Ovary (tissue), 9 donors: ENCODE measurements around the gene GOT1. TPM values are rescaled to one million over a fixed set of nuclear protein-coding genes. Genes with fewer than 3 reads are reported as not detected.

Experiments used
- DNase-seq, 5 donors: peaks; one replicate each; pipeline ENCODE4 v3.0.0-alpha.2; 2019 to 2020
- H3K27ac ChIP-seq, 2 donors: fragments of 200-600 bp; one replicate each; pipeline versions ENCODE4 v1.5.1 to v1.8.0; 2019 to 2022
- H3K27me3 ChIP-seq: fragments of 200-600 bp; one replicate; pipeline ENCODE4 v1.8.0; 2022
- H3K36me3 ChIP-seq: fragments of 200-600 bp; sonication (generic); one replicate; pipeline ENCODE4 v1.5.1; 2019
- H3K4me1 ChIP-seq: one replicate; pipeline ENCODE4 v1.8.1; 2013; ENCODE audit warnings: mild to moderate bottlenecking, moderate library complexity; ENCODE audit not compliant: insufficient read depth
- H3K4me3 ChIP-seq: fragments of 200-600 bp; sonication (generic); one replicate; pipeline ENCODE4 v1.5.1; 2017
- H3K9me3 ChIP-seq, 2 donors: fragments of 200-600 bp in 1 of 2; sonication (generic) in 1 of 2; one replicate each; pipeline versions ENCODE4 v1.5.1 to v1.8.1; 2013 to 2019; ENCODE audit warnings: mild to moderate bottlenecking in 1 of 2, moderate library complexity in 1 of 2
- EP300 ChIP-seq: sonication (generic); formaldehyde crosslinking; IDR thresholded peaks from one replicate; pipeline ENCODE4 v1.6.1; 2017; ENCODE audit warnings: antibody characterized with exemption
- POLR2A ChIP-seq: fragments of 450-650 bp; IDR thresholded peaks from one replicate; pipeline ENCODE4 v1.6.1; 2017; ENCODE audit warnings: antibody characterized with exemption, mild to moderate bottlenecking, moderate library complexity
- WGBS, 3 donors: extraction: QIAGEN DNeasy Blood & Tissue Kit in 1 of 3; methylation state at CpG; one replicate each; pipeline versions ENCODE4 v1.1.5 to v1.1.7; 2013 to 2017; 5-methylcytosine and 5-hydroxymethylcytosine counted together
- intact Hi-C, 4 donors: fragments of 100-400 bp; cut with DNase I; formaldehyde crosslinking; loops; one replicate each; pipeline versions ENCODE4 v1.11.0 to v1.15.1; 2022 to 2023
- polyA plus RNA-seq, 2 donors: library from polyadenylated mRNA; stranded (reverse); fragments of 200-250 nt in 1 of 2; fragments of 350-450 nt in 1 of 2; fragmentation: Illumina TruSeq in 1 of 2; extraction: RNeasy Lipid Tissue Mini Kit (QIAGEN cat#74804) in 1 of 2; gene quantifications; one replicate each; pipeline ENCODE4 v1.2.3, GENCODE V29; 2013 to 2014
- total RNA-seq, 7 donors: library from RNA; depleted of rRNA in 2 of 7; stranded (reverse); fragments of >200 nt in 2 of 7; fragmentation: NEBNext Ultra II Directional in 3 of 7; extraction: Animal tissue kit (Norgen Biotek cat#: 25700) in 3 of 7; gene quantifications; one replicate each; pipeline versions ENCODE4 v1.1.0 to v1.2.4, GENCODE V29; 2016 to 2023
- TF ChIP-seq, protein P1 (sequence below), 3 donors: fragments of 450-650 bp in 2 of 3; fragments of 200-600 bp in 1 of 3; IDR thresholded peaks; one replicate each; pipeline versions ENCODE4 v1.5.1 to v1.8.0; 2016 to 2022; ENCODE audit warnings: antibody characterized with exemption in 3 of 3, mild to moderate bottlenecking in 1 of 3
- donor health status: DM: no; HTN: no; CAD: no; lungs with moderate emphysema.
- donor health status: DM: no; HTN: no; CAD: no.
- donor health status: Bipolar disorder and iron deficiency.
- donor health status: DM: yes; HTN: yes; CAD: no.
- donor health status: DM: no; HTN: no; CAD: no.
- donor health status: DM: yes; HTN: yes; CAD: no.

GOT1 gene
- total and polyA plus RNA-seq, 9 donors = 12.5 to 80.4 (median 18.2) TPM

GRCh38 chr10:99427566-99428190 lies 2.7 kb downstream of the GOT1 start:
- DNase-seq = no peak
- H3K27ac ChIP-seq = no peak overlapping the region
- no peaks in the 10 kb centered on the region for H3K36me3 ChIP-seq
- no peak overlapping the region for H3K4me3 ChIP-seq
- 83 to 86% (median 84%) methylated on average over 4 of the region's 4 CpGs for WGBS, 3 donors
- intact Hi-C loops = loop anchor here in 1 of 4 donors (5.0 kb wide), 1 partner anchor 860 kb away; the partner anchor contains the start of gene BLOC1S2
- H3K9me3 ChIP-seq = no peaks in the 10 kb centered on the region
- no peaks in the 10 kb centered on the region for H3K27me3 ChIP-seq
- H3K4me1 ChIP-seq = peaks cover 7% of the 10 kb centered on the region
- TF ChIP-seq, protein P1, sequence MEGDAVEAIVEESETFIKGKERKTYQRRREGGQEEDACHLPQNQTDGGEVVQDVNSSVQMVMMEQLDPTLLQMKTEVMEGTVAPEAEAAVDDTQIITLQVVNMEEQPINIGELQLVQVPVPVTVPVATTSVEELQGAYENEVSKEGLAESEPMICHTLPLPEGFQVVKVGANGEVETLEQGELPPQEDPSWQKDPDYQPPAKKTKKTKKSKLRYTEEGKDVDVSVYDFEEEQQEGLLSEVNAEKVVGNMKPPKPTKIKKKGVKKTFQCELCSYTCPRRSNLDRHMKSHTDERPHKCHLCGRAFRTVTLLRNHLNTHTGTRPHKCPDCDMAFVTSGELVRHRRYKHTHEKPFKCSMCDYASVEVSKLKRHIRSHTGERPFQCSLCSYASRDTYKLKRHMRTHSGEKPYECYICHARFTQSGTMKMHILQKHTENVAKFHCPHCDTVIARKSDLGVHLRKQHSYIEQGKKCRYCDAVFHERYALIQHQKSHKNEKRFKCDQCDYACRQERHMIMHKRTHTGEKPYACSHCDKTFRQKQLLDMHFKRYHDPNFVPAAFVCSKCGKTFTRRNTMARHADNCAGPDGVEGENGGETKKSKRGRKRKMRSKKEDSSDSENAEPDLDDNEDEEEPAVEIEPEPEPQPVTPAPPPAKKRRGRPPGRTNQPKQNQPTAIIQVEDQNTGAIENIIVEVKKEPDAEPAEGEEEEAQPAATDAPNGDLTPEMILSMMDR (IDR thresholded peaks at IDR 0.05) = no peak
- no peak for TF ChIP-seq EP300
- TF ChIP-seq POLR2A = no peak

DNA sequence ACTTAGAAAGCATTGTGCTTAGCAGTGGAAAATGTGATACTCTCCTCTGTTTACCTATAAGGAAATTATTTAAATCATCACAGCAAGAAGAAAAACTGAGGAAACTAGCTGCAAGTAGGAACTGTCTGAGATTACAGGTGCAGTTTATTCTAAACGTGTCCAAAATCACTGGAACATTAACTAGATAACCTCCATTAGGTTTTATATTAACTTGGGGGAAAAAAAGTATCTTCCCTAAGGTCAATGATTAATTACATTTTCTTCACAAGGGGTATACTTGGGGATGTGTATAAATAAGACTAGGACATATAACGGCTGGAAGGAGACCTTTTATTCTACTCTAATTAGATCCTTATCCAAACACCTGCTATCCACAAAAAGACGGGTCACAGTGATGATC lies 3.7 kb downstream of the GOT1 start:
- Histone ChIP-seq H3K4me3 (no peak overlapping the region), H3K36me3 (no peaks in the 10 kb centered on the region), H3K27me3 (no peaks in the 10 kb centered on the region), H3K27ac (no peak overlapping the region), H3K9me3 (no peaks in the 10 kb centered on the region), H3K4me1 (peaks cover 3% of the 10 kb centered on the region)
- intact Hi-C loops = loop anchor here in 1 of 4 donors (5.0 kb wide), 1 partner anchor 861 kb away; the partner anchor contains the start of gene BLOC1S2
- WGBS, 3 donors = 61 to 69% (median 63%) methylated on average over 3 of the region's 3 CpGs
- TF ChIP-seq EP300 = no peak
- TF ChIP-seq POLR2A = no peak
- TF ChIP-seq, protein P1 (IDR thresholded peaks at IDR 0.05) = no peak
- DNase-seq = no peak

- H3K27ac ChIP-seq = no peak overlapping the region
- no peaks in the 10 kb centered on the region for H3K27me3 ChIP-seq
- intact Hi-C loops = loop anchor here in 1 of 4 donors (5.0 kb wide), 1 partner anchor 862 kb away; the partner anchor contains the start of gene BLOC1S2
- H3K4me1 ChIP-seq = peaks cover 3% of the 10 kb centered on the region
- H3K9me3 ChIP-seq = no peaks in the 10 kb centered on the region
- WGBS, 3 donors = 96 to 98% (median 98%) methylated on average over 1 of the region's 1 CpG
- H3K4me3 ChIP-seq = no peak overlapping the region
- H3K36me3 ChIP-seq = no peaks in the 10 kb centered on the region
- TF ChIP-seq POLR2A = no peak
- TF ChIP-seq, protein P1 (IDR thresholded peaks at IDR 0.05) = no peak
- TF ChIP-seq EP300 = no peak
- no peak for DNase-seq
These were observed 5.2 kb downstream of the GOT1 start for GRCh38 chr10:99425204-99425603.

- 96 to 100% (median 99%) methylated on average over 1 of the region's 1 CpG for WGBS, 3 donors
- Histone ChIP-seq H3K27me3 (no peaks in the 10 kb centered on the region), H3K36me3 (no peaks in the 10 kb centered on the region), H3K4me3 (no peak overlapping the region), H3K27ac (no peak overlapping the region), H3K9me3 (no peaks in the 10 kb centered on the region), H3K4me1 (peaks cover 1% of the 10 kb centered on the region)
- TF ChIP-seq, protein P1 (IDR thresholded peaks at IDR 0.05) = no peak
- no peak for TF ChIP-seq POLR2A
- TF ChIP-seq EP300 = no peak
- intact Hi-C loops = loop anchor here in 1 of 4 donors (5.0 kb wide), 1 partner anchor 863 kb away; the partner anchor contains the start of gene BLOC1S2
- no peak for DNase-seq
These were observed 5.8 kb downstream of the GOT1 start for GRCh38 chr10:99424656-99425055.
